Testis (tissue), 3 donors: ENCODE results near the gene SIK2. TPM values are rescaled to one million over a fixed set of nuclear protein-coding genes. Genes with fewer than 3 reads are reported as not detected.

Experiments used
- DNase-seq: peaks from one replicate; pipeline ENCODE4 v3.0.0-alpha.2; 2019
- H3K27ac ChIP-seq, 2 donors: fragments of 200-600 bp; sonication (generic); one replicate each; pipeline ENCODE4 v1.5.1; 2019
- H3K27me3 ChIP-seq: fragments of 200-600 bp; sonication (generic); one replicate; pipeline ENCODE4 v1.5.1; 2019
- H3K36me3 ChIP-seq: fragments of 200-600 bp; sonication (generic); one replicate; pipeline ENCODE4 v1.5.1; 2017; ENCODE audit warnings: low read depth; ENCODE audit errors: missing control alignments
- H3K4me1 ChIP-seq: fragments of 200-600 bp; sonication (generic); one replicate; pipeline ENCODE4 v1.5.1; 2019
- H3K4me3 ChIP-seq, 2 donors: fragments of 200-600 bp; sonication (generic); one replicate each; pipeline ENCODE4 v1.5.1; 2017 to 2019
- H3K9me3 ChIP-seq: fragments of 200-600 bp; sonication (generic); one replicate; pipeline ENCODE4 v1.5.1; 2017
- CTCF ChIP-seq, 3 experiments: fragments of 450-650 bp in 2 of 3; fragments of 200-600 bp in 1 of 3; sonication (generic) in 1 of 3; IDR thresholded peaks; one replicate each; pipeline ENCODE4 v1.5.1; 2016 to 2019; ENCODE audit warnings: antibody characterized with exemption in 3 of 3, mild to moderate bottlenecking in 2 of 3, moderate library complexity in 1 of 3
- POLR2A ChIP-seq: fragments of 450-650 bp; IDR thresholded peaks from one replicate; pipeline ENCODE4 v1.6.1; 2017; ENCODE audit warnings: antibody characterized with exemption, mild to moderate bottlenecking, moderate library complexity
- WGBS, 2 donors: methylation state at CpG; one replicate each; pipeline ENCODE4 v1.1.5; 2018; 5-methylcytosine and 5-hydroxymethylcytosine counted together
- intact Hi-C: fragments of 100-400 bp; cut with DNase I; formaldehyde crosslinking; loops from one replicate; pipeline ENCODE4 v1.15.1; 2023; ENCODE audit warnings: low total_unique reads
- polyA plus RNA-seq: library from polyadenylated mRNA; stranded (reverse); fragments of 350-450 nt; fragmentation: Illumina TruSeq; extraction: RNeasy Lipid Tissue Mini Kit (QIAGEN cat#74804); gene quantifications from one replicate; pipeline ENCODE4 v1.2.3, GENCODE V29; 2014; ENCODE audit warnings: low read depth, low replicate concordance; ENCODE audit not compliant: insufficient read depth
- total RNA-seq, 2 donors: library from RNA; depleted of rRNA; stranded (reverse); fragments of >200 nt; gene quantifications; one replicate each; pipeline ENCODE4 v1.2.3, GENCODE V29; 2016

SIK2 gene
- total and polyA plus RNA-seq, 3 donors from 2014 or later: 7.6 to 9.8 (median 8.9) TPM

- intact Hi-C loops: no loop called here
- no peak for TF ChIP-seq CTCF (IDR thresholded peaks at IDR 0.05)
- no peak for TF ChIP-seq POLR2A
- Histone ChIP-seq H3K9me3 (no peaks in the 10 kb centered on the region), H3K4me3 (no peak overlapping the region), H3K36me3 (no peaks in the 10 kb centered on the region), H3K27me3 (no peaks in the 10 kb centered on the region), H3K4me1 (no peaks in the 10 kb centered on the region), H3K27ac (no peak overlapping the region)
- WGBS, 2 donors: 81 to 90% methylated on average over 11 to 15 of the region's 15 CpGs
- no peak for DNase-seq
These were observed 121.3 kb downstream of the SIK2 start for GRCh38 chr11:111723595-111723994.

- Histone ChIP-seq H3K27ac (no peak overlapping the region), H3K27me3 (no peaks in the 10 kb centered on the region), H3K4me3 (no peak overlapping the region), H3K9me3 (no peaks in the 10 kb centered on the region), H3K36me3 (no peaks in the 10 kb centered on the region), H3K4me1 (no peaks in the 10 kb centered on the region)
- intact Hi-C loops: no loop called here
- no peak for TF ChIP-seq POLR2A
- TF ChIP-seq CTCF (IDR thresholded peaks at IDR 0.05): no peak
- DNase-seq: no peak
- 94 to 95% methylated on average over 11 of the region's 11 CpGs for WGBS, 2 donors
These were observed 122.4 kb downstream of the SIK2 start for GRCh38 chr11:111724615-111725129.

GRCh38 chr11:111725621-111726020, 123.4 kb downstream of the SIK2 start:
- TF ChIP-seq POLR2A (no peak), CTCF (IDR thresholded peaks at IDR 0.05) (no peak)
- H3K36me3 ChIP-seq: no peaks in the 10 kb centered on the region
- WGBS, 2 donors: 89 to 96% methylated on average over 10 of the region's 10 CpGs
- intact Hi-C loops: no loop called here
- DNase-seq: no peak
- no peaks in the 10 kb centered on the region for H3K9me3 ChIP-seq
- no peaks in the 10 kb centered on the region for H3K27me3 ChIP-seq
- H3K4me1 ChIP-seq: no peaks in the 10 kb centered on the region
- H3K27ac ChIP-seq: no peak overlapping the region
- H3K4me3 ChIP-seq: no peak overlapping the region

- intact Hi-C loops: no loop called here
These were observed 124.1 kb downstream of the SIK2 start for GRCh38 chr11:111726301-111726713.

More at GRCh38 chr11:111726301-111726713, 124.1 kb downstream of the SIK2 start:
- WGBS, 2 donors: 93 to 97% methylated on average over 7 to 9 of the region's 9 CpGs
- peaks cover 6% of the 10 kb centered on the region for H3K4me1 ChIP-seq
- H3K36me3 ChIP-seq: no peaks in the 10 kb centered on the region
- no peaks in the 10 kb centered on the region for H3K27me3 ChIP-seq
- H3K4me3 ChIP-seq: no peak overlapping the region
- DNase-seq: no peak
- H3K27ac ChIP-seq: no peak overlapping the region
- no peaks in the 10 kb centered on the region for H3K9me3 ChIP-seq
- TF ChIP-seq POLR2A (no peak), CTCF (IDR thresholded peaks at IDR 0.05) (no peak)
